Upper lobe of left lung (tissue), 4 donors: ENCODE results near the gene CMC2.

Experiments
- POLR2A ChIP-seq, 4 donors: fragments of 450-650 bp; IDR thresholded peaks; one replicate each; pipeline ENCODE4 v1.5.1; 2016 to 2017; ENCODE audit warnings: antibody characterized with exemption in 4 of 4, mild to moderate bottlenecking in 2 of 4
- POLR2AphosphoS5 ChIP-seq, 2 donors: sonication (generic); formaldehyde crosslinking; IDR thresholded peaks; one replicate each; pipeline ENCODE4 v1.5.1; 2017; ENCODE audit warnings: antibody characterized with exemption in 2 of 2

DNA sequence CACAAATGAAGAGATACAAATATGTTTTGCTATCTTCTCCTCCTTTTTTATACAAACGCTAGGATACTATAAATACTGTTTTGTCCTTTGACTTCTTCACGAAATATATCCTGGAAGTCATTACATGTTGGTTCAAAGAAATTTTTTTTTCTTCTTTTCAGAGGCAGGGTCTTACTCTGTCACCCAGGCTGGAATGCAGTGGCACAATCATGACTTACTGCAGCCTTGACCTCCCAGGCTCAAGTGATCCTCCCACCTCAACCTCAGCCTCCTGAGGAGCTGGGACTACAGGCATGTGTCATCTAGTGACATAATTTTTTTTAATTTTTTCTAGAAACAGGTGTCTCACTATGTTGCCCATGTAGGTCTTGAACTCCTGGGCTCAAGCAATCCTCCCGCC, 16.1 kb downstream of the CMC2 start:
- TF ChIP-seq POLR2A (IDR thresholded peaks at IDR 0.05) (no peak), POLR2AphosphoS5 (IDR thresholded peaks at IDR 0.05) (no peak)
